Metanephros (tissue), 2 donors: ENCODE measurements around the gene HCK. TPM values are rescaled to one million over a fixed set of nuclear protein-coding genes. Genes with fewer than 3 reads are reported as not detected.

ENCODE experiments used
- small RNA-seq: library from RNA; depleted of rRNA; stranded (forward); fragments of <200 nt; gene quantifications from one replicate; pipeline ENCODE3, GENCODE V24; 2014; ENCODE audit warnings: low replicate concordance
- total RNA-seq: library from RNA; depleted of rRNA; stranded (reverse); fragments of >200 nt; gene quantifications from one replicate; pipeline ENCODE4 v1.2.3, GENCODE V29; 2014

HCK gene
- 11.8 TPM for total RNA-seq

DNA sequence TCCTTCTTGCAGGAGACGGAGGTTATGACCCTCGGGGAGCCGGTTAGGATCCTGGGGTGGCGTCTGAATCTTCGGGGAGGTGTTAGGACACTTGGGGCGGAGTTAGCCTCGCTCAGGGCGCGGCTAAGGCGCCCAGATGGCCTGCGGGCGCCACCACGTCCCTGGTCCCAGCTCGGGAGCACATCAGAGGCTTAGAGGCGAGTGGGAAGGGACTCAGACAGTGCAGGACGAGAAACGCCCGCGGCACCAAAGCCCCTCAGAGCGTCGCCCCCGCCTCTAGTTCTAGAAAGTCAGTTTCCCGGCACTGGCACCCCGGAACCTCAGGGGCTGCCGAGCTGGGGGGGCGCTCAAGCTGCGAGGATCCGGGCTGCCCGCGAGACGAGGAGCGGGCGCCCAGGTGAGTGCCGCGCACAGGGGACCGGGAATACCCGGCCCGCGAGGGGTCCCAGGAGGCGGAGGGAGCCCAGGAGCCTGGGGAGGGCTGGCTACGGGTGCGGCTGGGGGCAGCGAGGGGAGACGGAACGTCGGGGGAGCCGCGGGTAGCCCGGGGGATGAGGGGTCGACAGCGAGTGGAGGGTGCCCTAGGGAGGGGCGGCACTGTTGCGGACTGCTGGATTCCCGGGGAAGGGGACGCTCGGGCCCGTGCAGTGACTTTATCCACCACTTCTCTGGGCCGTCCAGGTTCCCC lies at the start of gene HCK:
TSS of gene HCK (plus strand) at position 153 of the 688 bp plus-strand sequence.

DNA sequence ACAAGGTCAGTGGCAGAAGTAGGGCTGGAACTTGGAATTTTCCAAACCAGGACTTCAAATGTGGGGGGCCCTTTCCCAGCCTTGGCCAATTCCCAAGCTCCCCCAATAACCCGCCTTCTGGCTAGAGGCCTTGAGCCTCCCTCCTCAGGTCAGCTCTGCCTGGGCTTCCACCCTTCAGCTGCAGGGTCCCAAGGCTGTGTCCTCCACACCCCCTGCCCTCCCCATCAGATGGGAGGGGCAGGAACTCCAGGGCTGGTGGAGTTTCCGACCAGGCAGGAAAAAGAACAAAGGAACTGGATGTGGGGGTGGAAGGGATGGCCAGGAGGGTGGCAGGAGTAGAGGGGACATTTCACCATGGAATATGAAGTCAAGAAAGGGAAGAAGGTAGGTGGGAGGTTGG lies 41.9 kb upstream of the HCK start, which contains the start of gene CCM2L:
TSS of gene CCM2L (plus strand) at position 338 of the 400 bp plus-strand sequence. CDS start at position 355, 17 bp downstream.

DNA sequence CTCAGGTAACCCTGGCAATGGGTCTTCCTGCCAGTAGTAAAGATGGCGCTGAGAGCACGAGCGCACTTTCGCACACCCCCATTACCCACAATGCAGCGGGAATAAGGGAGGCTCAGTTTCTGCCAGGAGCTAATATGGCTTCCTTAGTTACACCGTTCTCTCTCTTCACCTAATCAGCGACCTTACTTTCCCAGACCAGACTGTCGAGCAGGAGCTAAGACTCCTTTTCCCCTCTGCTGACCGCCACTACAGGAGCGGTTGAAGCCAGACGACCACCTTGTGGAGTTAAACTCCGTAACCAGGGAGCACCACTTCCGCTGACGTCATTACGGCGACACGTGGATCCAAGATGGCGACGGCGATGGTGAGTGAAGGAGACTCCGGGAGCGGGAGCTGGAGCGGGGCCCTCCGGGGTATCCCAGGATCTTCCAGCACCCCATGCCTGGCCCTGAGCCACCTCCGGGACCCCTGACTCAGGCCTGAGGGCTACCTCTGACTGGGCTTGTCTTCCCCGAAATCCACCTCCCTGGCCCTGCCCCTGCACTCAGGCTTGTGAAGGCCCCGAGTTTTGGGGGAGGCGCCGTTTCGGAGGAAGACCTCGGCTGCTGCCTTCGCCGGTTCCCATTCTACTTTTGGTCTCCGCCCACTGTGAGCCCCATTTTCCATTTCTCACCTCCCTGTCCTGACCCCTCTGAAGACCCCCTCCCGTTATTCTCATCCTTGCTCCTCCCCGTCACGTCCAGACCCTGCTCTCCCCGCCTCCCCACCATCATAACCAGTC lies 57.5 kb downstream of the HCK start, which contains the start of gene TM9SF4:
TSS of gene TM9SF4 (plus strand) at position 323 of the 781 bp plus-strand sequence. CDS start at position 350, 27 bp downstream.

Small RNA genes lying within 50 kb of the gene (small RNA-seq; reads per million reads assigned to genes)
- not detected for gene RNA5SP481
- not detected for gene RNA5SP482

Other genes with a start within 250 kb of the HCK start
- 21.3 TPM for gene MYLK2, start 232.9 kb upstream of the HCK start, total RNA-seq
- gene FOXS1, start 206.6 kb upstream of the HCK start, total RNA-seq, result 5.3 TPM
- 18.0 TPM for gene DUSP15, start 181.7 kb upstream of the HCK start, total RNA-seq
- 2.0 TPM for gene TTLL9, start 181.6 kb upstream of the HCK start, total RNA-seq
- 5.9 TPM for gene PDRG1, start 100.2 kb upstream of the HCK start, total RNA-seq
- gene XKR7, start 84.1 kb upstream of the HCK start, total RNA-seq, result 0.23 TPM
- gene CCM2L, start 41.8 kb upstream of the HCK start, total RNA-seq, result 12.7 TPM
- gene TM9SF4, start 57.5 kb downstream of the HCK start, total RNA-seq, result 61.0 TPM
- 6.2 TPM for gene PLAGL2, start 155.5 kb downstream of the HCK start, total RNA-seq
- 40.4 TPM for gene POFUT1, start 155.6 kb downstream of the HCK start, total RNA-seq
- 28.8 TPM for gene KIF3B, start 225.4 kb downstream of the HCK start, total RNA-seq